Stimulated activated naive CD8-positive, alpha-beta T cell treated with anti-CD3 and anti-CD28 coated beads, Interleukin-15, Interleukin-2, amounts not matched to agents 100 ng/mL and 50 ng/mL, for 24 hours (primary cell): ENCODE measurements around the gene ARHGAP24.
"Not testable (repeated sequence)": the region's sequence is repeated elsewhere in the genome, so short reads cannot be mapped to it uniquely, and the experiment has no call there.

Experiments
- H3K27ac Mint-ChIP-seq: one replicate; pipeline ENCODE4 v1.8.0; 2021; ENCODE audit warnings: mild to moderate bottlenecking, mixed read lengths
- H3K27me3 Mint-ChIP-seq: one replicate; pipeline ENCODE4 v1.8.0; 2021; ENCODE audit warnings: mixed read lengths
- H3K36me3 Mint-ChIP-seq: one replicate; pipeline ENCODE4 v1.8.0; 2021; ENCODE audit warnings: low read depth, mixed read lengths
- H3K4me1 Mint-ChIP-seq: one replicate; pipeline ENCODE4 v1.8.0; 2021; ENCODE audit warnings: low read depth, mixed read lengths
- H3K4me3 Mint-ChIP-seq: one replicate; pipeline ENCODE4 v1.8.0; 2021; ENCODE audit warnings: mild to moderate bottlenecking, mixed read lengths
- H3K9me3 Mint-ChIP-seq: one replicate; pipeline ENCODE4 v1.8.0; 2021; ENCODE audit warnings: mixed read lengths

The ARHGAP24 gene

GRCh38 chr4:85889314-85889713, 414.4 kb downstream of the ARHGAP24 start:
- Mint-ChIP-seq H3K4me3 (no peak overlapping the region), H3K27me3 (no peaks in the 10 kb centered on the region)

GRCh38 chr4:85895755-85896154, 420.8 kb downstream of the ARHGAP24 start:
- Mint-ChIP-seq H3K36me3 (no peaks in the 10 kb centered on the region), H3K9me3 (peaks cover 6% of the 10 kb centered on the region), H3K4me1 (no peaks in the 10 kb centered on the region), H3K27me3 (no peaks in the 10 kb centered on the region), H3K4me3 (no peak overlapping the region), H3K27ac (no peak overlapping the region)

More at GRCh38 chr4:85889314-85889713, 414.4 kb downstream of the ARHGAP24 start:
- Mint-ChIP-seq H3K27ac (no peak overlapping the region), H3K36me3 (no peaks in the 10 kb centered on the region), H3K4me1 (no peaks in the 10 kb centered on the region), H3K9me3 (peaks cover 7% of the 10 kb centered on the region)

- H3K9me3 Mint-ChIP-seq, result peaks cover 4% of the 10 kb centered on the region
- H3K4me3 Mint-ChIP-seq, result no peak overlapping the region
- H3K27me3 Mint-ChIP-seq, result no peaks in the 10 kb centered on the region
- H3K4me1 Mint-ChIP-seq, result no peaks in the 10 kb centered on the region
- no peak overlapping the region for H3K27ac Mint-ChIP-seq
- H3K36me3 Mint-ChIP-seq, result no peaks in the 10 kb centered on the region
These were observed 423.3 kb downstream of the ARHGAP24 start for GRCh38 chr4:85898231-85898630.

GRCh38 chr4:85901500-85901899, 426.6 kb downstream of the ARHGAP24 start:
- no peaks in the 10 kb centered on the region for H3K9me3 Mint-ChIP-seq
- no peaks in the 10 kb centered on the region for H3K4me1 Mint-ChIP-seq
- H3K4me3 Mint-ChIP-seq, result no peak overlapping the region
- no peak overlapping the region for H3K27ac Mint-ChIP-seq
- no peaks in the 10 kb centered on the region for H3K36me3 Mint-ChIP-seq
- H3K27me3 Mint-ChIP-seq, result no peaks in the 10 kb centered on the region

GRCh38 chr4:85902647-85903046, 427.7 kb downstream of the ARHGAP24 start:
- not testable (repeated sequence) for H3K9me3 Mint-ChIP-seq, H3K4me3 Mint-ChIP-seq, H3K27me3 Mint-ChIP-seq, H3K27ac Mint-ChIP-seq, H3K4me1 Mint-ChIP-seq, H3K36me3 Mint-ChIP-seq

GRCh38 chr4:85905761-85906160, 430.8 kb downstream of the ARHGAP24 start:
- no peaks in the 10 kb centered on the region for H3K27me3 Mint-ChIP-seq
- H3K9me3 Mint-ChIP-seq, result peaks cover 6% of the 10 kb centered on the region
- H3K4me3 Mint-ChIP-seq, result no peak overlapping the region
- no peak overlapping the region for H3K27ac Mint-ChIP-seq
- no peaks in the 10 kb centered on the region for H3K4me1 Mint-ChIP-seq
- no peaks in the 10 kb centered on the region for H3K36me3 Mint-ChIP-seq

- H3K27ac Mint-ChIP-seq, result no peak overlapping the region
- H3K27me3 Mint-ChIP-seq, result no peaks in the 10 kb centered on the region
- H3K4me3 Mint-ChIP-seq, result no peak overlapping the region
- no peaks in the 10 kb centered on the region for H3K4me1 Mint-ChIP-seq
- H3K9me3 Mint-ChIP-seq, result peaks cover 6% of the 10 kb centered on the region
- no peaks in the 10 kb centered on the region for H3K36me3 Mint-ChIP-seq
These were observed 432.1 kb downstream of the ARHGAP24 start for GRCh38 chr4:85907001-85907400.

- no peaks in the 10 kb centered on the region for H3K4me1 Mint-ChIP-seq
- H3K9me3 Mint-ChIP-seq, result peaks cover 6% of the 10 kb centered on the region
- H3K27ac Mint-ChIP-seq, result no peak overlapping the region
- H3K27me3 Mint-ChIP-seq, result no peaks in the 10 kb centered on the region
- no peaks in the 10 kb centered on the region for H3K36me3 Mint-ChIP-seq
- H3K4me3 Mint-ChIP-seq, result no peak overlapping the region
These were observed 434.9 kb downstream of the ARHGAP24 start for GRCh38 chr4:85909851-85910250.

GRCh38 chr4:85910985-85911384, 436.0 kb downstream of the ARHGAP24 start:
- H3K9me3 Mint-ChIP-seq, result peaks cover 6% of the 10 kb centered on the region
- no peak overlapping the region for H3K27ac Mint-ChIP-seq
- no peak overlapping the region for H3K4me3 Mint-ChIP-seq
- H3K27me3 Mint-ChIP-seq, result no peaks in the 10 kb centered on the region
- no peaks in the 10 kb centered on the region for H3K36me3 Mint-ChIP-seq
- H3K4me1 Mint-ChIP-seq, result no peaks in the 10 kb centered on the region

GRCh38 chr4:85913931-85914694, 439.2 kb downstream of the ARHGAP24 start:
- Mint-ChIP-seq H3K27me3 (no peaks in the 10 kb centered on the region), H3K36me3 (no peaks in the 10 kb centered on the region), H3K9me3 (no peaks in the 10 kb centered on the region)

GRCh38 chr4:85915570-85915969, 440.6 kb downstream of the ARHGAP24 start:
- not testable (repeated sequence) for H3K4me3 Mint-ChIP-seq, H3K9me3 Mint-ChIP-seq, H3K36me3 Mint-ChIP-seq, H3K27me3 Mint-ChIP-seq, H3K4me1 Mint-ChIP-seq, H3K27ac Mint-ChIP-seq

More at GRCh38 chr4:85913931-85914694, 439.2 kb downstream of the ARHGAP24 start:
- Mint-ChIP-seq H3K4me1 (no peaks in the 10 kb centered on the region), H3K4me3 (no peak overlapping the region), H3K27ac (no peak overlapping the region)

- no peaks in the 10 kb centered on the region for H3K36me3 Mint-ChIP-seq
- H3K4me3 Mint-ChIP-seq, result no peak overlapping the region
- H3K4me1 Mint-ChIP-seq, result no peaks in the 10 kb centered on the region
- no peak overlapping the region for H3K27ac Mint-ChIP-seq
- H3K9me3 Mint-ChIP-seq, result peaks cover 4% of the 10 kb centered on the region
- no peaks in the 10 kb centered on the region for H3K27me3 Mint-ChIP-seq
These were observed 444.4 kb downstream of the ARHGAP24 start for GRCh38 chr4:85919200-85919887.

GRCh38 chr4:85925071-85925470, 450.1 kb downstream of the ARHGAP24 start:
- Mint-ChIP-seq H3K27ac (no peak overlapping the region), H3K36me3 (no peaks in the 10 kb centered on the region), H3K4me3 (no peak overlapping the region), H3K4me1 (no peaks in the 10 kb centered on the region), H3K27me3 (peaks cover 2% of the 10 kb centered on the region), H3K9me3 (peaks cover 4% of the 10 kb centered on the region)

- peaks cover 4% of the 10 kb centered on the region for H3K9me3 Mint-ChIP-seq
- H3K27me3 Mint-ChIP-seq, result peaks cover 3% of the 10 kb centered on the region
- H3K4me3 Mint-ChIP-seq, result no peak overlapping the region
- no peaks in the 10 kb centered on the region for H3K36me3 Mint-ChIP-seq
- no peak overlapping the region for H3K27ac Mint-ChIP-seq
- no peaks in the 10 kb centered on the region for H3K4me1 Mint-ChIP-seq
These were observed 454.0 kb downstream of the ARHGAP24 start for GRCh38 chr4:85928775-85929591.
